Measurements from ENCODE around the gene FAM170B. TPM values are rescaled to one million over a fixed set of nuclear protein-coding genes. Genes with fewer than 3 reads are reported as not detected.

The FAM170B gene
- total RNA-seq, 2 donors from 2014 or later: not detected

DNA sequence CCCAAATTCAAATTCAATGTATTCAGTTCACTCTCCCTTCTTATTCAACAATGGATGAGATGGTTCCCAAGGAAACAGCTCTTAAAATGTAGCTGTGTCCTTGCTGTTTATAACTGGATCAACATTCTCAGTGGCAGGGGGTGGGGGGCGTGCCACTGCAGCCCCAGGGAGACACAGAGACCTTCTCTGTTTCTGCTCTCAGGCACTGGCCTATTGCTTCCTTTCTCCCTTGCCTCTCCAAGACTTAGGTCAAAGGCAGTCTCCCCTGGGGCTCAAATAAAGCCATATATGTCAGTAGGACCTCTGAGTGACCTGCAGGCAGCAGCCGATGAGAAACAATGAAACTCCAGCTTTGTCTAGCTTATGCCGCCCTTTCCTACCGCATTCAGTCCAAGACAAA lies 39.2 kb downstream of the FAM170B start:
- TF ChIP-seq, protein P1, sequence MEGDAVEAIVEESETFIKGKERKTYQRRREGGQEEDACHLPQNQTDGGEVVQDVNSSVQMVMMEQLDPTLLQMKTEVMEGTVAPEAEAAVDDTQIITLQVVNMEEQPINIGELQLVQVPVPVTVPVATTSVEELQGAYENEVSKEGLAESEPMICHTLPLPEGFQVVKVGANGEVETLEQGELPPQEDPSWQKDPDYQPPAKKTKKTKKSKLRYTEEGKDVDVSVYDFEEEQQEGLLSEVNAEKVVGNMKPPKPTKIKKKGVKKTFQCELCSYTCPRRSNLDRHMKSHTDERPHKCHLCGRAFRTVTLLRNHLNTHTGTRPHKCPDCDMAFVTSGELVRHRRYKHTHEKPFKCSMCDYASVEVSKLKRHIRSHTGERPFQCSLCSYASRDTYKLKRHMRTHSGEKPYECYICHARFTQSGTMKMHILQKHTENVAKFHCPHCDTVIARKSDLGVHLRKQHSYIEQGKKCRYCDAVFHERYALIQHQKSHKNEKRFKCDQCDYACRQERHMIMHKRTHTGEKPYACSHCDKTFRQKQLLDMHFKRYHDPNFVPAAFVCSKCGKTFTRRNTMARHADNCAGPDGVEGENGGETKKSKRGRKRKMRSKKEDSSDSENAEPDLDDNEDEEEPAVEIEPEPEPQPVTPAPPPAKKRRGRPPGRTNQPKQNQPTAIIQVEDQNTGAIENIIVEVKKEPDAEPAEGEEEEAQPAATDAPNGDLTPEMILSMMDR (IDR thresholded peaks at IDR 0.05): no peak
- Histone ChIP-seq H3K4me1 (no peaks in the 10 kb centered on the region), H3K36me3 (no peaks in the 10 kb centered on the region), H3K27ac (no peak overlapping the region), H3K9me3 (no peaks in the 10 kb centered on the region), H3K4me3 (no peak overlapping the region), H3K9ac (ENCODE audit: low read depth in 2 of 2, low read length in 2 of 2) (no peak overlapping the region), H3K27me3 (no peaks in the 10 kb centered on the region)
- no peak for DNase-seq
- intact Hi-C loops (cut with DNase I): no loop called here

DNA sequence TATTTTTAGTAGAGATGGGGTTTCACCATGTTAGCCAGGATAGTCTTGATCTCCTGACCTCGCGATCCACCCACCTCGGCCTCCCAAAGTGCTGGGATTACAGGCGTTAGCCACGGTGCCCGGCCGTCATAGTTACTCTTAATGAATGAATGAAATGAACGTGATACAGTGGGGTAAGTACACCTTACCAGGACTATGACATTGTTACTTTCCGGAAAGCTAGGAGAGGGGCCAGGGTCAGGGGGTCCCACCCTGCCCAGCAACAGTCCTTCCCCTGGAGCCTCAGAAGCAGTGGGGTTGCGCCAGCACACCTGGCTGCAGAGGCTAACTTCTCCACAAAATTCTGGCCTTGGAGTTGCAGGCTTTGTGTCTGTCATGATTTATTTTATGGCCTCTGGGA lies 39.9 kb downstream of the FAM170B start:
- no peak for DNase-seq
- Histone ChIP-seq H3K9ac (ENCODE audit: low read depth in 2 of 2, low read length in 2 of 2) (no peak overlapping the region), H3K36me3 (no peaks in the 10 kb centered on the region), H3K27ac (no peak overlapping the region), H3K4me1 (no peaks in the 10 kb centered on the region), H3K27me3 (no peaks in the 10 kb centered on the region), H3K9me3 (no peaks in the 10 kb centered on the region), H3K4me3 (no peak overlapping the region)
- TF ChIP-seq, protein P1 (IDR thresholded peaks at IDR 0.05): no peak
- intact Hi-C loops (cut with DNase I): no loop called here

DNA sequence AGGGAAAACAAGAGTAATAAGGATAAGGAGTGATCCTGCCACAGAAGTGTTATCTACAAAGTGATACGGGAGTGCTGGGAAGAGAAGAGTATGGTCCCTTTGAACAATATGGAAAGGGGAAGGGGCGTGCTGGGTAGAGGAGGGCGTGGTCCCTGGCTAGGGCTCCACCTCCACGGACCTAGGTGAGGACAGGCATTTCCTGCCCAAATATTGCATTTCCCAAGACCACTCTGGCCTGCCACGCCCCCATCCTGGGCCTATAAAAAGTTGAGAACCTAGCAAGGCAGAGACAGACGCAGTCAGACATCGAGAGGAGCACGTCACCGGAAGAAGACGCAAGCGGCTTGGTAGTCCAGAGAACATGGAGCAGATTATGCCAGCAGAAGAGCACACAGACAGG lies 41.3 kb downstream of the FAM170B start:
- DNase-seq: no peak
- Histone ChIP-seq H3K4me3 (no peak overlapping the region), H3K27ac (no peak overlapping the region), H3K36me3 (no peaks in the 10 kb centered on the region), H3K9me3 (no peaks in the 10 kb centered on the region), H3K4me1 (no peaks in the 10 kb centered on the region), H3K9ac (ENCODE audit: low read depth in 2 of 2, low read length in 2 of 2) (no peak overlapping the region), H3K27me3 (no peaks in the 10 kb centered on the region)
- TF ChIP-seq, protein P1 (IDR thresholded peaks at IDR 0.05): no peak
- intact Hi-C loops (cut with DNase I): no loop called here

DNA sequence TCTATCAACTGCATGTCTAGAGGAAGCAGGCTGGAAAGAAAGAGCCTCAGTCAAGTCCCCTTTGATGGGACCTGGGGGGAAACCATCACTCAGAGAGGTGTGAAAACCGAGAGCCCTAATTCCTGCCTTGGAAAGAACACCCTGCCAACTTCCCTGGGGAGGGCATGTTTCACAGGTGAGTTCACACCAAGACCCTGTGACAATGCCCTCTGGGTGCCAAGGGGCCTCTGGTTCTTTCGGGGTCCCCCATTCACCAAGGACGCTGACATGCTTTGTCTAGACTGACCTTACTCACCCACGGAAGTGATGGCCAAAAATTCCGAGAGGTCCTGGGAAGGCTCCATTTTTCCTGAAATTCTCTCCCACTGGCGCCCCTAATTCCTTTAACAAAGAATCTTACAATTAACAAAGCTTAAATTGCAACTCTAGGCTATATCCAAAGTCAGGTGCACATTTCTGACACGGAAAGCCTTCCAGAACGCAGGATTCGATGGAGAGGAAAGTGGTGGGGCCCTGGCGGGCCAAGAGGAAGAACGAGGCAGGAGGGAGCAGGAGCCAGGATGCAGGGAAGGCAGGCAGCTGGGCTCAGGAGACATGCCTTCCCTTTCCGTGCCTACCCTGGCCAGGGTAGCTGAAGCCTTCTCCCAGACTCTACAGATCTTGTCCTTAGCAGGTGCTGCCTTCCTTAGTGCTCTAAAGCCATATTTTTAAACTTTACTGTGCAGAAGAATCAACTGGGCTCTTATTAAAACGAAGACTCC lies 42.2 kb downstream of the FAM170B start:
- intact Hi-C loops (cut with DNase I): no loop called here
- H3K9ac ChIP-seq (ENCODE audit: low read depth in 2 of 2, low read length in 2 of 2): no peak overlapping the region
- no peaks in the 10 kb centered on the region for H3K4me1 ChIP-seq
- no peak overlapping the region for H3K27ac ChIP-seq
- no peak overlapping the region for H3K4me3 ChIP-seq
- TF ChIP-seq, protein P1 (IDR thresholded peaks at IDR 0.05): no peak
- no peaks in the 10 kb centered on the region for H3K27me3 ChIP-seq
- no peaks in the 10 kb centered on the region for H3K9me3 ChIP-seq
- no peak for DNase-seq
- no peaks in the 10 kb centered on the region for H3K36me3 ChIP-seq

DNA sequence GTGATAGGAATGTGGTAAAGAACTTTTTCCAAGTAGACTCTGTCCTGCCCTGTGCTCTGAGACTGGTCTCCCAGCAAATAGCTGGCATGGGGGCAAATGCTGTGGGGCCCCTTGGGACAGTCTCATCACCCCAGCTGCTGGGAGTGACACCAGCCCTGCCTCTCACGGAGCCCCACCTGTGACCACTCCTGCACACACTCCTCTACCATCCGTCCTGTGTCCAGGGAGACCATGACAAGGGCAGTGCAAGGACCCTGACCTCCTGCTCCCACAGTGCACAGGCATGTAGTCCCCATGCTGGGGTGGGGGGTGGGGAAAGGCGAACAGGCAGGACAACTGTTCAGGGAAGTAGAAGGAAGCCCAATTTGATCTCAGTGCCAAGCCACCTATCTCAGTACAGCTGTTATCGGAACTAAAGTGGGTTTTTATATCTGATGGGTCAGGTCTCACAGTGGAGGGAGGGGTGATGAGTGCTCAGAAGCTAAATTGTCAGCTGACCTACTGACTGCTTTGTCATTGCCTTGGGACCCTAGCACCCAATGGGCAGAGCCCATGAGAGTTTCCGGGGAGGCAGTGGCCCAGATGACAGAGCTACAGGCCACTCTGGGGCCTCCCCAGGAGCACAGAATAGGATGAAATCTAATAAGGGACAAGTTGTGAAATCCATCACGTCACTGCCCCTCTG lies 43.0 kb downstream of the FAM170B start:
- DNase-seq: no peak
- H3K36me3 ChIP-seq: no peaks in the 10 kb centered on the region
- H3K9ac ChIP-seq (ENCODE audit: low read depth in 2 of 2, low read length in 2 of 2): no peak overlapping the region
- no peak overlapping the region for H3K27ac ChIP-seq
- H3K27me3 ChIP-seq: no peaks in the 10 kb centered on the region
- TF ChIP-seq, protein P1 (IDR thresholded peaks at IDR 0.05): no peak
- intact Hi-C loops (cut with DNase I): no loop called here
- H3K4me3 ChIP-seq: no peak overlapping the region
- H3K9me3 ChIP-seq: no peaks in the 10 kb centered on the region
- H3K4me1 ChIP-seq: no peaks in the 10 kb centered on the region
